Activated gamma-delta T cell treated with Interleukin-2 at 50 U/mL for 16 hours (primary cell): ENCODE data around the gene EXD3.

Experiments
- DNase-seq: peaks from one replicate; pipeline ENCODE4 v3.0.0-alpha.2; 2020

Gene EXD3

DNA sequence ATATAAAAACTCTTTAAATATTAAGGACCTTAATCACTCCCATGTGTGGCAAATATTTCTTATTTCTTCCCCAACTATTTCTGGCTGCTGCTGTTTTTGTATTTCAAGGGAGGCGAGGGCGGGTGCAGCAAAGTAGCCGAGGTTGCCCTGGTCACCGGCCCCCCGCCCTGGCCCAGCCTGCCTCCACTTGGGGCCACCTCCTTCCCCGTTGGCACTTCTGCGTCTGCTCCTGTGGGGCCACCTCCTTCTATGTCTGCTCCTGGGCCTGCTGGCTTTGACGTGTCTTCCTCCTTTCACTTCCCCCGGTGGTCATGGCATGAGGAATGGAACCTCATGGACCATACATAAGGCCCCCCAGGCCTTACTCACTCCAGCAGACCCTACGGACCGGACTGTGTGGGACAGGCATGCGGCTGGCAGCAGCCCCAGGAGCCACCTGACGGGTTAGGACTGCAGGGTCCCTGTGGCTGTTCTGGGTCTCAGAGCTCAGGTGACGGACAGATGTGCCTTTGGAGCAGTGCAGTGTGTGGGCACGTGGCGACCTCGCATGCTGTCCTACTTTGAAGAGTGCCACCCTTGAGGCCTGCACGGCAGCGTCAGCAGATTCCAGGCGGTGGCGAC lies 24.0 kb upstream of the EXD3 start:
- no peak for DNase-seq

DNA sequence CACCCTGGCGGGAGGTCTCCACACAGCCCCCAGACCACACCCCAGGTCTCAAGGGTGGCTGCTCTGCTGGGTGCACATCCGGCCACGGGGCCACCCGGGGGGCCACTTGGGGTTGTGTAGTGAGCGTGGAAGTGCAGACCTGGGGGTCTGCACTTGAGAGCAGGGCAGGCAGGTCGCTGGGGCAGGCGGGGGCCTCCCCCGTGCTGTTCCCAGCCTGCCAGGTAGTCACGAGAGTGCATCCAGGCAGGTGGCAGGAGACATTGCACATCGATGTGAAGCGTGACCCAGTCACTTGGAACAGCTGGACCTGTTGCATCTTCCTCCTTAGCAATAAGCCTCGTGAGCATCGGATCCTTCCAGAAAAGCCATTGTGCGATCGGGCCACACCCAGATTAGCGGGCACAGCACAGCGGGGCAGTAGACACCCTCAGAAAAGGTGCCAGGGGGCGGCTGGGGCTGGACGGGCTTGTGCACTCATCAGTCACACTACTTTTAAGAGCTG lies 23.0 kb upstream of the EXD3 start:
- no peak for DNase-seq

DNA sequence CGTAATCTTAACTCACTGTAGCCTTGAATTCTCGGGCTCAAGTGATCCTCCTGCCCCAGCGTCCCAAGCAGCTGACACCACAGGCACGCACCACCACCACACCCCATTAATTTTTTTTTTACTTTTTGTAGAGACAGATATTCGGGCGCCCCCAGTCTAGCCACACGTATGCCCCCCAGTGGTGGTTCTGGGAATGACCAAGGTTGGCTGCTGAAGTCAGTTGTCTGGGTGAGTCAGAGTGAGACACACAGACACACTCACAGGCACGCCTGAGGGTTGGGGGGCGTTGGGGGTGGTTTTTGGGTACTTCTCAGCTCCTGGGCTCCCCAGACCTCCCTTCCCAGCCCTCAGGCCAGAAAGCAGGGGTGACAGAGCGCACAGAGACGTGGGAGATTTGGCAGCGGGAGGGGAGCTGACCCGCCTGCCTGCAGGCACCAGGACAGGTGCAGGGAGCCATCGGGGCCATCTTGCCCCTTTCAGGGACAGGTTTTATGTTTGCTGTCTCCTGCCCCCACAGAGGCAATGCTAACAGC lies 22.4 kb upstream of the EXD3 start:
- DNase-seq = peak; percentile 84

DNA sequence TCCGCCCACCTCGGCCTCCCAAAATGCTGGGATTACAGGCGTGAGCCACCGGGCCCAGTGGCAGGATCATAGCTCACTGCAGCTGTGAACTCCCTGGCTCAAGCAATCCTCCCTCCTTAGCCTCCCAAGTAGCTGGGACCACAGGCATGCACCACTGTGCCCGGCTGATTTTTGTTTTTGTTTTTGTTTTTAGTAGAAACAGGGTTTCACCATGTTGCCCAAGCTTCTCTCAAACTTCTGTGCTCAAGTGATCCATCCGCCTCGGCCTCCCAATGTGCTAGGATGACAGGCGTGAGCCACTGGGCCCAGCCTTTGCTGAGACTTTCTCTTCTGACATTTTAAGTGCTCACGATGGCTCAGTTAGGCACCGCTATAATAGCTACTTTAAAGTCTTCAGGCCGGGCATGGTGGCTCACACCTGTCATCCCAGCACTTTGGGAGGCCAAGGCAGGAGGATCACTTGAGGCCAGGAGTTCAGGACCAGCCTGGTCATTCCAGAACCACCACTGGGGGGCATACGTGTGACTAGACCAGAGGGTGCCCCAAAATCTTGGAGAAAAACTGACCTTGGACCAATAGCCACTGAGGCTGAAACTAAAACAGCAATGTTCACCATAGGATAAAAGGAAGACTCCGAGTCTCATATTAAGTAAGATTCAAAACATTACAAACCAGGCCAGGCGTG lies 21.3 kb upstream of the EXD3 start:
- no peak for DNase-seq

DNA sequence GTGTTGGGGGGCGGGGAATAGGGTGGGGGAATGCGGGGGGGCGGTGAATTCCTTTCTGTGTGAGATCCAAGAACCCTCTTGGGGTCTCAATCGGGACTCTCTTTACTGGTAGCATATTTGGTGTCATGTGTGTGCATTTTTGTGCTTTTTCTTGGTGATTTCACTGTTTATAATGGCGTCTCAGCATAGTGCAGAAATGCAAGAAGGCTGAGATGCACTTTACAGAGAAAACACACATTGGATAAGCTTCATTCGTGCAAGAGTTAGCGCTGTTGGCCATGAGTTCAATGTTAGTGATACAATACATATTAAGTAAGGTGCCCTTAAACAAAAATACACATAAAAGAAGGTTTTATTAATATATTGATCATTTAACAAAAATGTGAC lies 19.0 kb upstream of the EXD3 start:
- no peak for DNase-seq

DNA sequence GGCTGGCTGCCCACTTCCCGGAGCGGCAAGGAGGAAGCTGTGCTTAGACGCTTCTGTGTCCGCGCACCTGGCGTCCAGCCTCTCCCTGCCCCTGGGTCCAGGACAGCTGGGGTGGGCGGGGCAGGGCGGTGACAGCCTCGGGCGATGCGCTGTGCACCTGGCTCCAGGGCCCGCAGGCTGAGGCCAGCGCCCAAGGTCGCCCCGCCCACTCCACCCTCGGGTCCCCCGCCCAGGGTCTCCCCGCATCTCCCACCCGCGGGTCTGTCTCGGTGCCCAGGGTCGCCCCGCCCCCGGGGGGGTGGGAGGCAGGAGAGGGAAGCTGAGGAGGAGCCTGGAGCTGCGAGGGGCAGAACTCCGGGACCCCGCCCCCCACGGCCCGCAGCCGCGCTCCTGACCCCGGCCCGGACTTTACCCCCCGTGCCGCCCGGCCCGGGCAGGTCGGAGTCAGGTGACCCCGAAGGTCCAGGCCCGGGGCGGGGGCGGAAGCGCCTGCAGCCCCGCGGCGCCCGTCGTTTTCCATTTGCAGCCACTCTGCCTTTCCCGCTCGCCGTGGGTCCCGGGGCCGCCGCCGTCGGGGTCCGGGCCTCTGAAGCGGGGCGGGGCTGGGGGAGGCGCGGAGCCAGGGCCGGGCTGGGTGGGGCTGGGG lies 18.4 kb upstream of the EXD3 start, which contains the start of gene ENTPD8:
Gene ENTPD8 (minus strand): TSS at position 69 of the 646 bp plus-strand sequence. CDS start 3,072 bp downstream, outside the sequence.
- DNase-seq = no peak

DNA sequence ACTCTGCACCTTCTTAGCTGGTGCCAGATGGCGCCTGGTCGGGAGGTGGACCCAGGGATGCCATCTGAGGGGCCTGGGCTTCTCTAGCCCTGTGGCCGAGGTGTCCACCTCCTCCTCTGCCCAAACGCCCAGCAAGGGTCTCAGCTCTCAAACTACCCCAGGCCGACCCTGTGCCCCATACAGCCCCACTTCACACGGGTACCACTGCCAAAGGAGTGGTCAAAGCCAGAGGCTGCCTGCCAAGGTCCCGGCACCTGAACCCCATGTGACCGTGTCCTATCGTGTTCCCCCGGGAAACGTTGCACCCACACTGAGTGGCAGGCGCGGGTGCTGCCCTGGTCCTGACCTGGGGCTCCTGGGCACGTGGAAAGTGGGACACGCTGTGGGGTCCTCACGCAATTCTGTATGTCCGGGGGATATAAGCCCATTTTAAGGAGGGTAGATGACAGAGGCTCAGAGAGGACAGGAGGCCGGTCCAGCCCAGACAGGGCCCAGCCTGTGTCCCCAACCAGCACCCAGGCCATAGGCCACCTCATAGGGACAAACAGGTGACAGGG lies 16.3 kb upstream of the EXD3 start:
- DNase-seq = no peak

DNA sequence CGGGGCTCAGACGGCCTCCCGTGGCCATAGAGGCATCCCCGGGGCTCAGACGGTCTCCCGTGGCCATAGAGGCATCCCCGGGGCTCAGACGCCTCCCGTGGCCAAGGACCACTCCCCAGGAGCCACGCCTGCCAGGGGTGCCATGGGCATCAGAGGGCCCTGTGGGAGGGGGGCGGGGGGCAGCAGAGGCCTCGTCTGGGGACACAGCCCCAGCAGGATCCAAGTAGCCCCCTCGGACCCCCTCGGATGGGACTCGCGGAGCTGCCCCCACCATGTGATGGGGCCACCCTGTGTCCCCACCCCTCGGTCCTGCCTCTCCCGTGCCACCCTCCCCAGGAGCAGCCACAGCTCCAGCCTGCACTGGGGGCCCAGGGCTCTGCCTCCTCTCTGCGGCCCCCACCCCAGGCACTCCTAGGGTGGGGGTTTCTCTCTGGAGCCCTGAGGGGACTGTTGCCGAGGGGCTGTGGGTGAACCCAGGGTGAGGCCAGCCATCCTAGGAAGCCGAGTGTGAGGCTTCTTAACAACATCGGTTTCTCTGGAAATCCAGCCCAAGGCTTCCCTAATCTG lies 15.7 kb upstream of the EXD3 start:
- no peak for DNase-seq

DNA sequence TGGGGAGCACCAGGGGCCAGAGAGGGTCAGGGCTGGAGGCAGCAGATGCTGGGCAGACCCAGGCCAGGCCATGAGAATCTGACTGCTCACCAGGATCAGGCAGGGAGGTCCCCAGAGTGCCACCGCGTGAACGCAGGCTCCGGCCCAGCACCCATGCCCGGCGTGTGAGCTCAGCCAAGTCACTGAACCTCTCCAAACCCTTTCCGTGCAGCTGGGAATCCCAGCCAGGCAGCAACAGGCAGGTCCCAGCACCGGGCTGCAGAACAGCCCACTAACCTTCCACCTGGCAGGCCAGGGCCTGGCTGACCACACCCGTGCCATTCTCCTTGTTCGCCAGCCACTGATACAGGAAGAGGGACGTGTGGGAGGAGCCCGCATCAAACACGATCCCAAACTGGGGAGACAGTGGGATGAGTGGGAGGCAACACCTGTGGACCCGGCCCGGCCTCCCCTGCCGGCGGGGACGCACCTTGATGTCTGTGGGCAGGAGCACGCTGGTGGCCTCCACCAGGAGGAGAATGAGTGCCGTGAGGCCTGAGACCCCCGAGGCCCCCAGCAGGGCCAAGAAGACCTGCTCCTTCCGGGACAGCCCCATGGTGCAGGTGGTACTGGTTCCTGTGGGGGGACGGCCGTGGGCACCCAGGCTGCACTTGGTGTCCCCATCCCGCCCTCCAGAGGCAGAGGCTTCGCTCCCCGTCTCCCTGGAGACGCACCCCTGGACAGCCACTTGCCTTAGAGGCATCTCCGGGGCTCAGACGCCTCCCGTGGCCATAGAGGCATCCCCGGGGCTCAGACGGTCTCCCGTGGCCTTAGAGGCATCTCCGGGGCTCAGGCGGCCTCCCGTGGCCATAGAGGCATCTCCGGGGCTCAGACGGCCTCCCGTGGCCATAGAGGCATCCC lies 15.0 kb upstream of the EXD3 start:
- DNase-seq = no peak

DNA sequence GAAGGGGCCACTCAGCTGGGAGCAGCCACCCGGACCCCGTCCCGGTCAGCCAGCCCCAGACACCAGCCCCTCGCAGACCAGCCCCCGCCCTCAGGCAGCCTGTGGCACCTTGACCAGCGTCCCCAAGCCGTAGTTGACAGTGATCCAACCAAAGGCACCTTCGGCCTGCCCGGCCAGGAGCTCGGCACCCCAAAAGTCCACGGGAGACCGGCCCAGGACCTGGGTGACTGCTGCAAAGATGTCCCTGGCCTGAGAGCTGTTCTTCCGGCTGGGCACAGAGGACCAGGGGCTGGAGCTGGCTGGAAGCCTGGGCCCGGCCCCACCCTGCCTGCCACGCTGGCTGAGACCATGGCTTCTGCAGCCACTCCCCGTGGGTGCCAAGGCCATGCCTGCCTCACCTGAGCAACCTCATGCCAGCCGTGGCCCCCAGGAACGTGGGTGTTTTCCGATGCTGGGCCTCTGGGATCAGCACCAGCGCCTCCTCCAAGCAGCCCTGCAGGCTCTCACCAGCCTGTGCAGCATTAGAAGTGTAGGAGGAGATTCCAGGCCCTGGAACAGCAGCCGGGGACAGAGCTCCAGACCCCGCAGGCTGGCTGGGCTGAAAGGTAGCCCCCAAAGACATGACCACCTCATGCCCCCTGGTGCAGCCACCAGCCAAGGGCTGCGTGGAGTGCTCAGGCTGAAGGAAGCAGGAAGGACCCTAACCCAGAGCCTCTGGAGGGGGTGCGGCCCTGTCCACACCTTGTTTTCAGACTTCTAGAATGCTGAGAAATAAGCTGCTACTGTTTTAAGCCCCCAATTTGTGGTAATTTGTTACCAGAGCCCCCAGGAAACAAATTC lies 14.0 kb upstream of the EXD3 start:
- DNase-seq = no peak

DNA sequence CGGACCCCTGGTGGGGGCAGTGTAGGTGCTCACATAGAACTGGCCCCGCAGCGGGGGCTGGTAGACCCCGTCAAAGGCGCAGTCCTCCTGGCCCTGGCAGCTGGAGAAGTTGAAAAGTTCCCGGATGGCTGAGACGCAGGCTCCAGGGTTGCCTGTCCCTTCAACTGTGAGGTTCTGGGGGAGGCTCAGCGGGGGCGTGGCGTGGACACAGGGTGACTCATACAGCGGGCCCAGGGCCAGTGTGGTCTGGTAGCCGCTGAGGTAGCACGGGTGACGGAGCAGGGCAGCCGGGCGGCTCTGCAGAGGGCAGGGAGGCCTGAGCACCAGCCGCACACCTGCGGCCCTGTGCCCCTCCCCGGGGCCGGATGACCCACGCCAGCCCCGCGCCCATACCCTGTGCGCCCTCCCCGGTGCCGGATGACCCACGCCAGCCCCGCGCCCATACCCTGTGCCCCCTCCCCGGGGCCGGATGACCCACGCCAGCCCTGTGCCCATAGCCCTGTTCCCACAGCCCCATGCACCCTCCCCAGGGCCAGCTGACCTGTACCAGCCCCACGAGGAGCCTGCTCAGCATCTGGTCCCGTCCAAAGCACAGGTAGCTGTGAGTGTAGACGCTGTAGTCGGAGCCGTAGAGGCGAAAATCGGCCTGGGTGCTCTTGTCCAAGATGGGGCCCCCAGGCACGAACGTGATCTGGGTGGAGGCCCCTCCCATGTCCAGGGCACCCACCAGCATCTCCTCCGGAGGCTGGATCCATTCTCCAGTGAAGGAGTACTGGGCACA lies 13.2 kb upstream of the EXD3 start:
- DNase-seq = no peak

DNA sequence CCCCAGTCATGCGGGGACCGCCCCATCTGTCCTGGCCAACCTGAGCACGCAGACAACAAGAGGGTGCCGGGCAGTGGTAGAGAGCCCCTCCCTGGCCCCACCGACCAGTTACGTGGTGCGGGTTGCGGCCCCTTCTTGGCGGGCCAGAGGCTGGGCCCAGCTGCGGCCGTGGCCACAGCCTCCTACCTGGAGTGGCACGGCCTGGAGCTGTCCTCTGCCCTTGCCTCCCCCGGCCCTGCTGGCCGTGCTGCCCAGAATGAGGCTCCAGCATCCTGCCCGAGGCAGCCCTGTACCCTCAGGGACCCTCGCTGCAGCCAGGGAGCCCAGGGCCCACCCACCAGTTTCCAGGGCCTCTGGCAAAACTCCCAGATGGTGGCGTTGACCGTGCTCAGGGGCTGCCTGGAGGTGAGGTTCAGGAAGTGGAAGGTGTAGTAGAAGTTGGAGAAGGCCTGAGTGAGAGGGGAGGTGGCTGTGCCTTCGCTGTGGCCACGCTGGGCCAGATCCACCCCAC lies 12.5 kb upstream of the EXD3 start:
- no peak for DNase-seq

DNA sequence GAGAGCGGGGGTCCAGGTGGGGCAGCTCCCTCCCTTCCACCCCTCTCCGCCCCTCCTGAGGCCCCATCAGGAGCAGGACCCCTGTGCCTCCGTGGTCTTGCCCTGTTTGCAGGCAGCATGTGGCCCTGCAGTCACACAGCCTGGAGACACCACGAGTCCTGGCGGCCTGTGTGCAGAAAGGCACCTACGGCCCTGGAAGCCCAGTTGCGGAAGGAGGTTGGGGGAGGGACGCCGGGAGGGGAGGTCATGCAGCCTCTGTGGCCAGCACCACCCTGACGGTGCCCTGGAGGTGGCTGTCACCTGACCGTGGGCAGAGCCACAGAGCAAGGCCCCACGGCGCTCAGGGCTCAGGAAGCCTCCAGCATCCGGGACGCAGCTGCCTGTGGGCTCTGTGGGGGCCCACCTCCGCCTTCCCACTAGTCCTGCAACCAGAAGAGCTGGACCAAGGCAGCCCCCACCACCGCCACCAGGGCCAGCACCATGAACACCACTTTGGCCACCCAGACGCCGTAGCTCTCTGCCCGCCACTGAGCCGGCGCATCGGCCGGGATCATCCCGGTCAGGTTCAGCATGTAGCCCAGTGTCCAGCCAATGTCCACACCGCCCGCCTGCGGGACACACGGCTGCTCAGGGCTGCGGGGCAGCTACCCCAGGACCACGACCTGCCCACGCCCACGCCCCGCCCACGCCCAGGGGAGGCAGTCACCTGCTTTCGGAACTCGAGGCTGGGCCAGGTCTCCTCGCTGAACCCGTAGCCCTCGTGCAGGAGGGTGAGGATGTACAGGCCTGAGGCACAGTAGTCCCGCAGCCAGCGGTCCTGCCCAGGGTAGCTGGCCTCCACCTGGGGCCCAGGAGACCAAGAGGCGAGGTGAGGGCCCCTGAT lies 11.8 kb upstream of the EXD3 start:
- DNase-seq = no peak

DNA sequence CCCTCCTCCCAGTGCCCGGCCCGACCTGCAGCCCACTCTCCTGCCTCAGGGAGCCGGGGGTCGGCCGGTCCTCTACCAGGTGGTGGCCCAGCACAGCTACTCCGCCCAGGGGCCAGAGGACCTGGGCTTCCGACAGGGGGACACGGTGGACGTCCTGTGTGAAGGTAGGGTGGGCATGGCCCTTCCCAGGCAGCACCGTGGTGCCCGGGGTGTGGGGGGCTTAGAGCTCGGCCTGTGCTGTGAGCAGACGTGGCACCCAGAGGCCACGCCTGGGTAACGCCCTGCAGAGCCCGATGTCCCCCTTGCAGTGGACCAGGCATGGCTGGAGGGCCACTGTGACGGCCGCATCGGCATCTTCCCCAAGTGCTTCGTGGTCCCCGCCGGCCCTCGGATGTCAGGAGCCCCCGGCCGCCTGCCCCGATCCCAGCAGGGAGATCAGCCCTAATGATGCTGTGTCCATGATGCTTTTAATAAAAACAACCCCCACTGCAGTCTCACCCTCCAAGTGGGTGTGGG lies 11.0 kb upstream of the EXD3 start:
- no peak for DNase-seq

DNA sequence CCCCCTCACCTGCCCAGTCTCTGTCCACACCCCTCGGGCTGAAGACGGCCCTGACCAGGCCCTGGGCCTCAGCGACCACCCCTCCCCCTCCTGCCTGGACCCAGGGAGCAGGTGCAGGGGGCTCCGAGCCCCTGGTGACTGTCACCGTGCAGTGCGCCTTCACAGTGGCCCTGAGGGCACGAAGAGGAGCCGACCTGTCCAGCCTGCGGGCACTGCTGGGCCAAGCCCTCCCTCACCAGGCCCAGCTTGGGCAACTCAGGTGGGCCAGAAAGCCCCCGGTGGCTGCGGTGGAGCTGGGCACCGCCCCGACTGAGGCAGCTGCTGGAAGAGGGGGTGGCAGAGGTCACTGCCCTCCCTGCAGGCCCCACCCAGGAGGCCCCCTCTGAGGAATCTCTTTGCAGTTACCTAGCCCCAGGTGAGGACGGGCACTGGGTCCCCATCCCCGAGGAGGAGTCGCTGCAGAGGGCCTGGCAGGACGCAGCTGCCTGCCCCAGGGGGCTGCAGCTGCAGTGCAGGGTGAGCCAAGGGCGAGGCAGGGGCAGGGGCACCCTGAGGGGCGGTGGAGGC lies 10.5 kb upstream of the EXD3 start:
- no peak for DNase-seq

DNA sequence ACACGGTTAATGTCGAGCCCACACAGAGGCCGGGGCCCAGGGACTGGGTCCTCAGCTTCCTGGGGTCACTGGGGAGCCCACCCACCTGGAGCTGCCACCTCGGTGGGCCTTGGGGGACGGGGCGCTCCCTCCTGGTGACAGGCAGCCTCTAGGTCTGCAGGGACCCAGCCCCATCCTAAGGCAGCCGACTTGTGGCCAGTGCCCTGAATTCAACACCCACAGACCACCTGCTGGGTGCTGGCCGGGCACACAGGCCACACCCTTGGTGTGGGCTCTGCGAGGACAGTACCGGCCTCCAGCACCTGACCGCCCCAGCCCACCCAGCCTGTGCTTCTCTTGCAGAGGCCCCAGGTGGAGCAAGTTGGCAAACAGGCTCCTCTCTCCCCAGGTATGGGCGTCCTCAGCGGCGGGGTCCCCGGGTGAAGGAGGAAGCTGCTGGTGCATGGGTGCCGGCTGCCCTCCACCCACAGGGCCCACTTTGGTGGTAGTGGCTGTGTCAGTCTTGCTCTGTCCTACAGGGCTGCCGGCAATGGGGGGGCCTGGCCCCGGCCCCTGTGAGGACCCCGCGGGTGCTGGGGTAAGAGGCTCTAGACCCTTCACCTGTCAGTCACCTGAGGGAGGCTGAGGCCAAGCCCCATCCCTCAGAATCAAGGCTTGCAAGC lies 9.9 kb upstream of the EXD3 start:
- DNase-seq = no peak

DNA sequence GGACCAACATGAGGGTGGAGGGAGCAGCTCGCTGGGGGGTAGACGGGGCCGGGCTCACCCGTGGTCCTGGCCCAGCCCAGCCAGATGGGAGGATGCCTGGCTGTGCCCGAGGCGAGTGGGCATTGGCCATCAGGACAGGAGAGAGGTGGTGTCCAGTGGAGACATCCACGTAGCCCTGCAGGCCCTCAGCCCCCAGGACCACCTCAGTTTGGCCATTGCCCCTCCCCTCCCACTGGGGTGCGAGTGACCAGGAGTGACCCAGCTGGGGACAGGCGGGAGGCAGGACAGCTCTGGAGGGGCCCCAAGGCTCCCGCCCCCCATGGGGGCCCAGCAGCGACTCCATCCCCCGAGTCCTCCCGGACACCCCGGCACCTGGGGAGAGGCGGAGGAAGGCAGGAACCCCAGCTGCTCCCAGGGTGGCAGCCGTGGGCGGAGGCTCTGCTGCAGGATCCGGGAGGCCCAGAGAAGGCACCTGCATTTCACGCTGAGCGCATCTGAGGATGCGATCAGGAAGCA lies 8.5 kb upstream of the EXD3 start:
- no peak for DNase-seq
